Parathyroid adenoma (tissue), 2 donors: ENCODE results near the gene HJV.
A peak's percentile ranks its signal among the peaks of the same experiment; 100 is the strongest.

Experiments used
- H2AFZ ChIP-seq: fragments of 300-600 bp; sonication (generic); one replicate; pipeline ENCODE4 v1.7.0; 2017; ENCODE audit warnings: antibody characterized with exemption, mild to moderate bottlenecking
- H3K27ac ChIP-seq: fragments of 300-600 bp; sonication (generic); one replicate; pipeline ENCODE4 v1.7.0; 2017
- H3K27me3 ChIP-seq: fragments of 300-600 bp; sonication (generic); one replicate; pipeline ENCODE4 v1.7.0; 2017; ENCODE audit warnings: low read length; ENCODE audit not compliant: control insufficient read depth, insufficient read depth
- H3K36me3 ChIP-seq: fragments of 300-600 bp; sonication (generic); one replicate; pipeline ENCODE4 v1.7.0; 2017; ENCODE audit warnings: low read length; ENCODE audit not compliant: control insufficient read depth, insufficient read depth
- H3K4me1 ChIP-seq: fragments of 300-600 bp; sonication (generic); one replicate; pipeline ENCODE4 v1.7.0; 2017; ENCODE audit warnings: control low read depth
- H3K4me2 ChIP-seq: fragments of 300-600 bp; sonication (generic); one replicate; pipeline ENCODE4 v1.7.0; 2017; ENCODE audit warnings: low read length
- H3K4me3 ChIP-seq: fragments of 300-600 bp; sonication (generic); one replicate; pipeline ENCODE4 v1.7.0; 2017; ENCODE audit warnings: low read depth, low read length
- H3K79me2 ChIP-seq: fragments of 300-600 bp; sonication (generic); one replicate; pipeline ENCODE4 v1.7.0; 2017; ENCODE audit warnings: control low read depth
- H3K9ac ChIP-seq: fragments of 300-600 bp; sonication (generic); one replicate; pipeline ENCODE4 v1.7.0; 2017; ENCODE audit warnings: mild to moderate bottlenecking
- H3K9me3 ChIP-seq: fragments of 300-600 bp; sonication (generic); one replicate; pipeline ENCODE4 v1.7.0; 2017; ENCODE audit warnings: low read length; ENCODE audit not compliant: control insufficient read depth
- CTCF ChIP-seq: fragments of 300-600 bp; sonication (generic); IDR thresholded peaks from one replicate; pipeline ENCODE4 v1.7.0; 2017; ENCODE audit warnings: antibody characterized with exemption, mild to moderate bottlenecking
- donor health status: primary hyperparathyroidism.

The HJV gene

DNA sequence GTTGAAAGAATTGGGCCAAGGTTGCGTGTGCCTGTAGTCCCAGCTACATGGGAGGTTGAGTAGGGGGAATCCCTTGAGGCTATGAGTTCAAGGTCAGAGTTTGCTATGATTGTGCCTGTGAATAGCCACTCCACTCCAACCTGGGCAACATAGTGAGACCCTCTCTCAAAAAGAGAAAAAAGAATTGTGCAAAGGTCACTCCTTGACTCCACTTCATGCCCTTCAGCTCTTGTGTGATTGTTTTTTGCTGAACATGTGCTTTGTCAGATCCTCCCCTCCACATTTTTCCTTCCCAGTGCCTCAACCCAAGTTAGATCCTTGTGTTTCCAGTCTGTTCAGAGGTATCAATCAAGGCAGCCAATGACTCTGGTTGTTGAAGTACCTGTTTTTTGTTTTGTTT lies 33.6 kb downstream of the HJV start:
- no peak overlapping the region for H3K4me3 ChIP-seq
- no peaks in the 10 kb centered on the region for H3K79me2 ChIP-seq
- H3K4me1 ChIP-seq = peaks cover 35% of the 10 kb centered on the region
- H3K9me3 ChIP-seq = no peaks in the 10 kb centered on the region
- H3K27ac ChIP-seq = peak overlapping the region; percentile 100
- H3K4me2 ChIP-seq = peak overlapping the region; percentile 11
- H2AFZ ChIP-seq = no peak overlapping the region
- H3K36me3 ChIP-seq = peaks cover 11% of the 10 kb centered on the region
- no peak for TF ChIP-seq CTCF
- no peak overlapping the region for H3K9ac ChIP-seq
- H3K27me3 ChIP-seq = no peaks in the 10 kb centered on the region

- Histone ChIP-seq H3K36me3 (no peaks in the 10 kb centered on the region), H3K27me3 (no peaks in the 10 kb centered on the region), H3K27ac (peak overlapping the region; percentile 100), H3K9me3 (no peaks in the 10 kb centered on the region), H2AFZ (no peak overlapping the region), H3K4me3 (peak overlapping the region; percentile 51), H3K79me2 (no peaks in the 10 kb centered on the region), H3K4me1 (peaks cover 49% of the 10 kb centered on the region), H3K4me2 (peak overlapping the region; percentile 66), H3K9ac (no peak overlapping the region)
- TF ChIP-seq CTCF = no peak
Observed at GRCh38 chr1:145986551-145986950, 35.0 kb downstream of the HJV start.

- H3K27ac ChIP-seq = peak overlapping the region; percentile 100
Observed at GRCh38 chr1:145985502-145986439, 35.8 kb downstream of the HJV start.

DNA sequence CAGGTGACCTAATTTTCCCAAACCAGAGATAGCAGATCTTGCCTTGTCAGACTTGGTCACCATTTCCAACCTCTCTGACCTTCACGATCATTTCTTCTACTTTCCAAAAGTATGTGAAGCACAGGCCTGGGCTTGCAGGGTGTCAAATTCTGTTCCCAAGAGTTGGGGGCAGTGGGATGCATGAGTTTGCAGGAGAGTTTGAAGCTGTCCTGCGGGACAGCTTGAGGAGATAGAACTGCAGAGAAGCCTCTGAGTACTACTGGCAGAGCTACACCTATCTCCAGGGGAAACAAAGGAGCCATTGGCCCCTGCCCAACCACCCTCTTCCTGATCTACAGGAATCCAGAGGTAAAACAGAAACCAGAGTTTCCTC lies 36.4 kb downstream of the HJV start:
- Histone ChIP-seq H3K27ac (peak overlapping the region; percentile 100), H3K4me1 (peaks cover 59% of the 10 kb centered on the region), H3K4me2 (peak overlapping the region; percentile 66), H3K9ac (no peak overlapping the region), H3K36me3 (no peaks in the 10 kb centered on the region), H3K79me2 (peaks cover 5% of the 10 kb centered on the region), H2AFZ (peak overlapping the region; percentile 33), H3K4me3 (peak overlapping the region; percentile 51), H3K27me3 (no peaks in the 10 kb centered on the region), H3K9me3 (no peaks in the 10 kb centered on the region)
- no peak for TF ChIP-seq CTCF

More at GRCh38 chr1:145985502-145986439, 35.8 kb downstream of the HJV start:
- Histone ChIP-seq H3K9ac (no peak overlapping the region), H3K36me3 (no peaks in the 10 kb centered on the region), H3K9me3 (no peaks in the 10 kb centered on the region), H3K27me3 (no peaks in the 10 kb centered on the region), H3K4me1 (peaks cover 53% of the 10 kb centered on the region), H3K4me3 (peak overlapping the region; percentile 51), H3K4me2 (peak overlapping the region; percentile 66), H2AFZ (peak overlapping the region; percentile 46), H3K79me2 (peaks cover 5% of the 10 kb centered on the region)
- TF ChIP-seq CTCF = no peak
